NCI-H1048 (cell line): ENCODE measurements around the gene MSL2.
"Not testable (repeated sequence)": the region's sequence is repeated elsewhere in the genome, so short reads cannot be mapped to it uniquely, and the experiment has no call there.

ENCODE experiments used
- DNase-seq: peaks from one replicate; lab custom pipeline; 2025; lab: John Stamatoyannopoulos, UW

MSL2 gene

GRCh38 chr3:136192831-136193230 lies 3.3 kb downstream of the MSL2 start:
- DNase-seq: no peak

- DNase-seq: not testable (repeated sequence)
Observed at GRCh38 chr3:136192195-136192594, 3.9 kb downstream of the MSL2 start.

- DNase-seq: no peak
Observed at GRCh38 chr3:136189859-136190617, 6.1 kb downstream of the MSL2 start.

GRCh38 chr3:136189043-136189442 lies 7.1 kb downstream of the MSL2 start:
- DNase-seq: no peak

- DNase-seq: no peak
Observed at GRCh38 chr3:136187868-136188267, 8.3 kb downstream of the MSL2 start.

GRCh38 chr3:136186846-136187245 lies 9.3 kb downstream of the MSL2 start:
- no peak for DNase-seq

GRCh38 chr3:136186344-136186743 lies 9.8 kb downstream of the MSL2 start:
- no peak for DNase-seq

- no peak for DNase-seq
Observed at GRCh38 chr3:136184703-136185102, 11.4 kb downstream of the MSL2 start.

GRCh38 chr3:136181741-136182140 lies 14.4 kb downstream of the MSL2 start:
- DNase-seq: no peak

GRCh38 chr3:136177876-136178275 lies 18.3 kb downstream of the MSL2 start:
- no peak for DNase-seq

GRCh38 chr3:136173939-136174490 lies 22.1 kb downstream of the MSL2 start:
- no peak for DNase-seq

GRCh38 chr3:136171097-136171542 lies 25.0 kb downstream of the MSL2 start:
- no peak for DNase-seq

- DNase-seq: not testable (repeated sequence)
Observed at GRCh38 chr3:136168236-136168635, 27.9 kb downstream of the MSL2 start.

- DNase-seq: no peak
Observed at GRCh38 chr3:136166507-136166906, 29.6 kb downstream of the MSL2 start.

- not testable (repeated sequence) for DNase-seq
Observed at GRCh38 chr3:136163607-136164006, 32.5 kb downstream of the MSL2 start.

- no peak for DNase-seq
Observed at GRCh38 chr3:136162322-136162721, 33.8 kb downstream of the MSL2 start.

- no peak for DNase-seq
Observed at GRCh38 chr3:136161516-136161915, 34.6 kb downstream of the MSL2 start.

GRCh38 chr3:136152963-136153362 lies 43.2 kb downstream of the MSL2 start:
- no peak for DNase-seq

GRCh38 chr3:136152176-136152843 lies 43.8 kb downstream of the MSL2 start:
- no peak for DNase-seq

GRCh38 chr3:136151219-136151618 lies 44.9 kb downstream of the MSL2 start:
- no peak for DNase-seq

- no peak for DNase-seq
Observed at GRCh38 chr3:136149667-136150066, 46.5 kb downstream of the MSL2 start.

- no peak for DNase-seq
Observed at GRCh38 chr3:136146981-136147729, 49.0 kb downstream of the MSL2 start.
